ENCODE data around the gene KRT36.

DNA sequence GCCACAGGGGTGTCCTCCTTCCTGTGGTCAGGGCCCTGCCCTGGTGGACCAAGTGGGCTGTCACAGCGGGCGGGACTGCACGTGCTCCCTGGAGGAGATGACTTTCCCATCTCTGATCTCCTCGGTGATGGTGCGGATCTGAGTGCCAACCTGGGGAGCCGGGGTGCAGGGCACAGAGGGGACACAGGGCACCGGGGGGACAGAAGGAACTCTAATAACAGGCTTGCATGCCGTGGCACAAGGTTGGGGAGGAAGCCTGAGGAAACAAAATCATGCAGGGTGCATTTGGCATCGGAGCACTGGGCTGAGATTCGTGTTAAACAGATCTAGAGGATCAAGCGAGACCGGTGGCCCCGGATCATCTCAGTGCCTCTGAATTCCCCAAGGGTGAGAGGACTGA lies 3.4 kb downstream of the KRT36 start:
- TF ChIP-seq, protein P1, sequence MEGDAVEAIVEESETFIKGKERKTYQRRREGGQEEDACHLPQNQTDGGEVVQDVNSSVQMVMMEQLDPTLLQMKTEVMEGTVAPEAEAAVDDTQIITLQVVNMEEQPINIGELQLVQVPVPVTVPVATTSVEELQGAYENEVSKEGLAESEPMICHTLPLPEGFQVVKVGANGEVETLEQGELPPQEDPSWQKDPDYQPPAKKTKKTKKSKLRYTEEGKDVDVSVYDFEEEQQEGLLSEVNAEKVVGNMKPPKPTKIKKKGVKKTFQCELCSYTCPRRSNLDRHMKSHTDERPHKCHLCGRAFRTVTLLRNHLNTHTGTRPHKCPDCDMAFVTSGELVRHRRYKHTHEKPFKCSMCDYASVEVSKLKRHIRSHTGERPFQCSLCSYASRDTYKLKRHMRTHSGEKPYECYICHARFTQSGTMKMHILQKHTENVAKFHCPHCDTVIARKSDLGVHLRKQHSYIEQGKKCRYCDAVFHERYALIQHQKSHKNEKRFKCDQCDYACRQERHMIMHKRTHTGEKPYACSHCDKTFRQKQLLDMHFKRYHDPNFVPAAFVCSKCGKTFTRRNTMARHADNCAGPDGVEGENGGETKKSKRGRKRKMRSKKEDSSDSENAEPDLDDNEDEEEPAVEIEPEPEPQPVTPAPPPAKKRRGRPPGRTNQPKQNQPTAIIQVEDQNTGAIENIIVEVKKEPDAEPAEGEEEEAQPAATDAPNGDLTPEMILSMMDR (IDR thresholded peaks at IDR 0.05), result no peak
- TF ChIP-seq POLR2A (IDR thresholded peaks at IDR 0.05) (no peak), POLR2AphosphoS5 (IDR thresholded peaks at IDR 0.05) (no peak), EP300 (IDR thresholded peaks at IDR 0.05; ENCODE audit: low read depth) (no peak)

All from transverse colon (tissue), 4 donors.